ENCODE measurements around the gene KCTD3.
A peak's percentile ranks its signal among the peaks of the same experiment; 100 is the strongest.

DNA sequence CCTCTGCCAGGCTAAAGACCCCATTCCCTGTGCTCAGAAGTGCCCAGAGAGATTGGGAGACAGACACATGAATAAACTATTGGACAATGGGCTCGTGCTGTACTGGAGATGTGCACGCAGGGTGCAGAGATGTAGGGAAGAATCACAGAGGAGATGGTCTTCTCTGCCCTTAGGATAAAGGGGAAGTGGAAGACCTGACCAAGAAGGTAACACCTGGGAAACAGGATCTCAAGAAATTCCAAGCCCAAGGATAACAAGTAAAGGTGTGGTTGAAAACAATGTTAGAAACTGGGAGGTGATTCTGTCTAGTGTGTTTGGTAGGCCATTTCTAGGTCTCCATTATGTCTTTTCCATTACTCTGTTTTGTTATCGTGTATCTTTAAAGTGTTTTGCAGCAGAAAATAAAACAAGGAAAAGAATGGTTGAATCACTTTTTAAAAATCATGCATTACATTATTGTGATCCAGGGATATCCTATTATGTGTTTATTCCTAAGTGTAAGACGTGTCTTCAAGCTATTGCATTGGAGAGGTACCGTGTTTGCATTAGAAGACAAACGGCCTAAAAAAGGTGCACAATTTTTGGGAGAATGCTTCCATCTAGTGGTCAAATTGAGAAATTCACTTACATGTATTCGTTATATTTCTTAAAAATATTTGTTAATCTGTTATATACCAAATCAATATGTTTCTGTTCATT lies 40.8 kb upstream of the KCTD3 start:
- no peak for TF ChIP-seq RFX5 (IDR thresholded peaks at IDR 0.05; ENCODE audit: low read depth, low read length)
- no peak for TF ChIP-seq GABPA (IDR thresholded peaks at IDR 0.05; ENCODE audit: low read depth)
- TF ChIP-seq, protein P1, sequence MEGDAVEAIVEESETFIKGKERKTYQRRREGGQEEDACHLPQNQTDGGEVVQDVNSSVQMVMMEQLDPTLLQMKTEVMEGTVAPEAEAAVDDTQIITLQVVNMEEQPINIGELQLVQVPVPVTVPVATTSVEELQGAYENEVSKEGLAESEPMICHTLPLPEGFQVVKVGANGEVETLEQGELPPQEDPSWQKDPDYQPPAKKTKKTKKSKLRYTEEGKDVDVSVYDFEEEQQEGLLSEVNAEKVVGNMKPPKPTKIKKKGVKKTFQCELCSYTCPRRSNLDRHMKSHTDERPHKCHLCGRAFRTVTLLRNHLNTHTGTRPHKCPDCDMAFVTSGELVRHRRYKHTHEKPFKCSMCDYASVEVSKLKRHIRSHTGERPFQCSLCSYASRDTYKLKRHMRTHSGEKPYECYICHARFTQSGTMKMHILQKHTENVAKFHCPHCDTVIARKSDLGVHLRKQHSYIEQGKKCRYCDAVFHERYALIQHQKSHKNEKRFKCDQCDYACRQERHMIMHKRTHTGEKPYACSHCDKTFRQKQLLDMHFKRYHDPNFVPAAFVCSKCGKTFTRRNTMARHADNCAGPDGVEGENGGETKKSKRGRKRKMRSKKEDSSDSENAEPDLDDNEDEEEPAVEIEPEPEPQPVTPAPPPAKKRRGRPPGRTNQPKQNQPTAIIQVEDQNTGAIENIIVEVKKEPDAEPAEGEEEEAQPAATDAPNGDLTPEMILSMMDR (IDR thresholded peaks at IDR 0.05 in 2 of 3, conservative IDR thresholded peaks at IDR 0.05 in 1 of 3; ENCODE audit: control insufficient read depth in 2 of 3, extremely low read depth in 1 of 3, insufficient read depth in 1 of 3, low read depth in 3 of 3, low read length in 3 of 3) = peak; percentile 44 to 69 (median 58); a peak in 5 of 6 replicates
- no peak for TF ChIP-seq PML (IDR thresholded peaks at IDR 0.05; ENCODE audit: low read length)
- no peak for TF ChIP-seq ZNF207 (IDR thresholded peaks at IDR 0.05; ENCODE audit: borderline replicate concordance)
- TF ChIP-seq POLR2A (IDR thresholded peaks at IDR 0.05; ENCODE audit: low read depth, low read length) = no peak
- no peak for TF ChIP-seq CHD1 (IDR thresholded peaks at IDR 0.05; ENCODE audit: low read depth, low read length)
